ENCODE measurements around the gene KRTAP12-1. TPM values are rescaled to one million over a fixed set of nuclear protein-coding genes. Genes with fewer than 3 reads are reported as not detected.

The KRTAP12-1 gene
- total and polyA plus RNA-seq, 2 donors (not counting 3 experiments of a cell fraction or from before 2014, with no cell fraction given), result not detected

- no peaks in the 10 kb centered on the region for H3K36me3 ChIP-seq (ENCODE audit: control insufficient read depth in 2 of 2, extremely low read depth in 1 of 2, insufficient read depth in 2 of 2, low read length in 2 of 2)
- no peaks in the 10 kb centered on the region for H4K20me1 ChIP-seq (replicated peaks; ENCODE audit: control insufficient read depth, extremely low read depth, insufficient read depth, low read length)
- no peaks in the 10 kb centered on the region for H3K4me1 ChIP-seq (ENCODE audit: control insufficient read depth, extremely low read depth, insufficient read depth, low read length)
- dilution Hi-C loops (cut with MboI; ENCODE audit: extremely low pct_ligation_motif_present, low sequenced_read_pairs) (no loop called here), intact Hi-C loops (cut with micrococcal nuclease) (no loop called here)
- TF ChIP-seq POLR2AphosphoS5 (IDR thresholded peaks at IDR 0.05; ENCODE audit: insufficient read depth, low read depth, low read length) (no peak), POLR2A (IDR thresholded peaks at IDR 0.05; ENCODE audit: low read depth, low read length) (no peak)
- DNase-seq (ENCODE audit: low read depth, low spot score) (no peak), FAIRE-seq (no peak)
- ChIA-PET CTCF (no interaction called here), POLR2A (no interaction called here)
- H3K79me2 ChIP-seq (ENCODE audit: control insufficient read depth, insufficient read depth, low read length), result no peaks in the 10 kb centered on the region
- no peaks in the 10 kb centered on the region for H3K9me3 ChIP-seq (replicated peaks; ENCODE audit: control insufficient read depth, insufficient read depth, low read length)
- no peak overlapping the region for H2AFZ ChIP-seq (ENCODE audit: low read depth, low read length)
- H3K27me3 ChIP-seq (ENCODE audit: control insufficient read depth in 2 of 2, insufficient read depth in 2 of 2, low read length in 2 of 2), result no peaks in the 10 kb centered on the region
- no peak overlapping the region for H3K9ac ChIP-seq (replicated peaks; ENCODE audit: extremely low read depth, insufficient read depth, low read length)
- H3K27ac ChIP-seq (ENCODE audit: insufficient read depth, low read depth, low read length), result no peak overlapping the region
- H3K4me2 ChIP-seq (ENCODE audit: insufficient read depth, low read length), result no peak overlapping the region
- no peak overlapping the region for H3K4me3 ChIP-seq (replicated peaks in 1 of 3; ENCODE audit: insufficient read depth in 1 of 3, low read depth in 1 of 3, low read length in 3 of 3)
- H3K9me1 ChIP-seq (replicated peaks; ENCODE audit: control insufficient read depth, extremely low read depth, insufficient read depth, low read length), result no peaks in the 10 kb centered on the region
- BruUV-seq (replicated peaks), result no TSS peak
These were observed 32.4 kb downstream of the KRTAP12-1 start for GRCh38 chr21:44649521-44650100.

- Histone ChIP-seq H3K9me1 (replicated peaks; ENCODE audit: control insufficient read depth, extremely low read depth, insufficient read depth, low read length) (no peaks in the 10 kb centered on the region), H3K36me3 (ENCODE audit: control insufficient read depth in 2 of 2, extremely low read depth in 1 of 2, insufficient read depth in 2 of 2, low read length in 2 of 2) (no peaks in the 10 kb centered on the region), H3K79me2 (ENCODE audit: control insufficient read depth, insufficient read depth, low read length) (no peaks in the 10 kb centered on the region), H3K27ac (ENCODE audit: insufficient read depth, low read depth, low read length) (no peak overlapping the region), H3K4me2 (ENCODE audit: insufficient read depth, low read length) (no peak overlapping the region), H3K9ac (replicated peaks; ENCODE audit: extremely low read depth, insufficient read depth, low read length) (no peak overlapping the region), H3K9me3 (replicated peaks; ENCODE audit: control insufficient read depth, insufficient read depth, low read length) (no peaks in the 10 kb centered on the region), H3K4me3 (replicated peaks in 1 of 3; ENCODE audit: insufficient read depth in 1 of 3, low read depth in 1 of 3, low read length in 3 of 3) (no peak overlapping the region), H2AFZ (ENCODE audit: low read depth, low read length) (no peak overlapping the region), H3K4me1 (ENCODE audit: control insufficient read depth, extremely low read depth, insufficient read depth, low read length) (no peaks in the 10 kb centered on the region), H4K20me1 (replicated peaks; ENCODE audit: control insufficient read depth, extremely low read depth, insufficient read depth, low read length) (no peaks in the 10 kb centered on the region), H3K27me3 (ENCODE audit: control insufficient read depth in 2 of 2, insufficient read depth in 2 of 2, low read length in 2 of 2) (no peaks in the 10 kb centered on the region)
- FAIRE-seq, result no peak
- ChIA-PET CTCF (no interaction called here), POLR2A (no interaction called here)
- no peak for DNase-seq (ENCODE audit: low read depth, low spot score)
- intact Hi-C loops (cut with micrococcal nuclease) (no loop called here), dilution Hi-C loops (cut with MboI; ENCODE audit: extremely low pct_ligation_motif_present, low sequenced_read_pairs) (no loop called here)
- TF ChIP-seq POLR2AphosphoS5 (IDR thresholded peaks at IDR 0.05; ENCODE audit: insufficient read depth, low read depth, low read length) (no peak), JUN (IDR thresholded peaks at IDR 0.05; ENCODE audit: borderline replicate concordance, insufficient read depth, insufficient read length, low read depth) (no peak), MAX (IDR thresholded peaks at IDR 0.05; ENCODE audit: insufficient read depth, insufficient read length) (no peak), POLR2A (IDR thresholded peaks at IDR 0.05; ENCODE audit: low read depth, low read length) (no peak), CTCF (IDR thresholded peaks at IDR 0.05; ENCODE audit: extremely low read depth in 1 of 2, insufficient read depth in 1 of 2, low read depth in 1 of 2, low read length in 2 of 2) (no peak), FOS (IDR thresholded peaks at IDR 0.05; ENCODE audit: borderline replicate concordance, insufficient read depth, low read length) (no peak), MYC (IDR thresholded peaks at IDR 0.05; ENCODE audit: low read depth, low read length) (no peak), GATA2 (IDR thresholded peaks at IDR 0.05; ENCODE audit: insufficient read depth, insufficient read length, low read depth, low read length) (no peak), EZH2 (IDR thresholded peaks at IDR 0.05; ENCODE audit: borderline replicate concordance, low read depth, low read length, severe bottlenecking) (no peak)
- no TSS peak for BruUV-seq (replicated peaks)
These were observed 33.2 kb downstream of the KRTAP12-1 start for GRCh38 chr21:44648557-44649311.
